Keratinocyte (primary cell): ENCODE measurements around the gene CHN2. TPM values are rescaled to one million over a fixed set of nuclear protein-coding genes. Genes with fewer than 3 reads are reported as not detected.

Experiments
- DNase-seq: peaks from one replicate; pipeline ENCODE4 v3.0.0-alpha.2; 2011; ENCODE audit warnings: low read depth, missing footprints, low spot score
- FAIRE-seq: peaks from 2 replicates; lab custom pipeline; 2011; peaks lifted over from hg19 to GRCh38; lab: Jason Lieb, UNC
- H2AFZ ChIP-seq: 2 replicates; pipeline ENCODE4 v1.6.0; 2012; ENCODE audit warnings: low read length, control low read depth, inconsistent platforms; ENCODE audit not compliant: control insufficient read depth
- H3K27ac ChIP-seq: 2 replicates; pipeline ENCODE4 v1.5.1; 2011; ENCODE audit warnings: low read length; ENCODE audit not compliant: control insufficient read depth, insufficient read depth
- H3K27me3 ChIP-seq: 3 replicates; pipeline ENCODE4 v1.6.0; 2011; ENCODE audit warnings: low read length; ENCODE audit not compliant: control insufficient read depth, insufficient read depth; ENCODE audit errors: extremely low read depth
- H3K36me3 ChIP-seq, 2 experiments: 2 replicates in 1 of 2; 3 replicates in 1 of 2; pipeline ENCODE4 v1.5.1; 2011; ENCODE audit warnings: low read length in 2 of 2, mild to moderate bottlenecking in 1 of 2; ENCODE audit not compliant: control insufficient read depth in 2 of 2, insufficient read depth in 2 of 2; ENCODE audit errors: extremely low read depth in 1 of 2
- H3K4me1 ChIP-seq: 3 replicates; pipeline ENCODE4 v1.5.1; 2011; ENCODE audit warnings: low read length; ENCODE audit not compliant: control insufficient read depth, insufficient read depth; ENCODE audit errors: extremely low read depth
- H3K4me2 ChIP-seq: 3 replicates; pipeline ENCODE4 v1.6.0; 2011; ENCODE audit warnings: low read depth, low read length; ENCODE audit not compliant: control insufficient read depth, insufficient read depth; ENCODE audit errors: extremely low read depth
- H3K4me3 ChIP-seq, 3 experiments: fragments of 200-600 bp in 1 of 3; sonication (generic) in 1 of 3; 2 replicates in 2 of 3; 3 replicates in 1 of 3; pipeline ENCODE4 v1.5.1; 2011 to 2016; ENCODE audit warnings: low read length in 3 of 3, mild to moderate bottlenecking in 3 of 3, control low read depth in 2 of 3, inconsistent platforms in 1 of 3, low read depth in 1 of 3, mixed read lengths in 1 of 3, mixed run types in 1 of 3, moderate library complexity in 1 of 3; ENCODE audit not compliant: control insufficient read depth in 2 of 3, insufficient read depth in 2 of 3; ENCODE audit errors: extremely low read depth in 1 of 3
- H3K79me2 ChIP-seq: 2 replicates; pipeline ENCODE4 v1.6.0; 2012; ENCODE audit warnings: low read length; ENCODE audit not compliant: control insufficient read depth, insufficient read depth
- H3K9ac ChIP-seq: 3 replicates; pipeline ENCODE4 v1.6.0; 2011; ENCODE audit warnings: low read length; ENCODE audit not compliant: control insufficient read depth, insufficient read depth; ENCODE audit errors: extremely low read depth
- H3K9me1 ChIP-seq: 3 replicates; pipeline ENCODE4 v1.6.0; 2011; ENCODE audit warnings: low read length; ENCODE audit not compliant: control insufficient read depth, insufficient read depth; ENCODE audit errors: extremely low read depth
- H3K9me3 ChIP-seq: 2 replicates; pipeline ENCODE4 v1.5.1; 2012; ENCODE audit warnings: low read depth, low read length; ENCODE audit not compliant: control insufficient read depth
- H4K20me1 ChIP-seq: 3 replicates; pipeline ENCODE4 v1.6.0; 2011; ENCODE audit warnings: low read length; ENCODE audit not compliant: control insufficient read depth, insufficient read depth; ENCODE audit errors: extremely low read depth
- CTCF ChIP-seq, 3 experiments: IDR thresholded peaks in 1 of 3; conservative IDR thresholded peaks in 1 of 3; optimal IDR thresholded peaks in 1 of 3; 2 replicates in 2 of 3; 3 replicates in 1 of 3; pipeline versions ENCODE3 to v1.5.1; 2011; ENCODE audit warnings: low read length in 3 of 3, mild to moderate bottlenecking in 3 of 3, moderate library complexity in 2 of 3, control low read depth in 1 of 3, inconsistent platforms in 1 of 3; ENCODE audit not compliant: insufficient read depth in 2 of 3; ENCODE audit errors: extremely low read depth in 1 of 3
- EZH2 ChIP-seq: IDR thresholded peaks from one replicate; pipeline ENCODE4 v1.6.1; 2012; ENCODE audit warnings: inconsistent platforms, mild to moderate bottlenecking, low read length, moderate library complexity
- dilution Hi-C: fragments of 300-500 bp; cut with MboI; formaldehyde crosslinking; loops from one replicate; pipeline ENCODE4 v1.7.0; 2020; ENCODE audit warnings: low sequenced_read_pairs; ENCODE audit not compliant: extremely low pct_ligation_motif_present
- polyA plus RNA-seq, 5 experiments: library from polyadenylated mRNA; depleted of rRNA in 3 of 5; stranded (reverse) in 3 of 5; stranded (forward) in 1 of 5; unstranded in 1 of 5; fragments of >200 nt; gene quantifications; 1 replicate in 1 of 5; 2 replicates in 3 of 5; 3 replicates in 1 of 5; pipeline versions ENCODE4 v1.2.1 to v1.2.3, GENCODE V29; 2011 to 2012; ENCODE audit warnings: missing spikeins in 2 of 5, low read depth in 1 of 5, low replicate concordance in 1 of 5

Gene CHN2
- polyA plus RNA-seq, 1 donor (not counting 4 experiments of a cell fraction or from before 2014, with no cell fraction given): 1.8 TPM

GRCh38 chr7:29362380-29362779 lies 167.8 kb downstream of the CHN2 start:
- H2AFZ ChIP-seq: no peak overlapping the region
- FAIRE-seq (no peak), DNase-seq (no peak)
- TF ChIP-seq CTCF (optimal IDR thresholded peaks at IDR 0.05 in 1 of 3, IDR thresholded peaks at IDR 0.05 in 1 of 3, conservative IDR thresholded peaks at IDR 0.05 in 1 of 3; ENCODE audit: extremely low read depth in 1 of 3, insufficient read depth in 2 of 3, low read length in 3 of 3) (no peak), EZH2 (no peak)
- dilution Hi-C loops: no loop called here
- H3K36me3 ChIP-seq: no peaks in the 10 kb centered on the region
- no peak overlapping the region for H3K4me3 ChIP-seq
- peaks cover 9% of the 10 kb centered on the region for H3K4me1 ChIP-seq
- no peaks in the 10 kb centered on the region for H3K9me3 ChIP-seq
- H4K20me1 ChIP-seq: no peaks in the 10 kb centered on the region
- no peak overlapping the region for H3K4me2 ChIP-seq
- no peaks in the 10 kb centered on the region for H3K79me2 ChIP-seq
- no peak overlapping the region for H3K9ac ChIP-seq
- no peaks in the 10 kb centered on the region for H3K9me1 ChIP-seq
- H3K27ac ChIP-seq: no peak overlapping the region
- no peaks in the 10 kb centered on the region for H3K27me3 ChIP-seq

- Histone ChIP-seq H4K20me1 (no peaks in the 10 kb centered on the region), H2AFZ (no peak overlapping the region), H3K9me1 (no peaks in the 10 kb centered on the region), H3K9ac (no peak overlapping the region), H3K4me1 (peaks cover 9% of the 10 kb centered on the region), H3K27me3 (no peaks in the 10 kb centered on the region), H3K9me3 (no peaks in the 10 kb centered on the region), H3K79me2 (no peaks in the 10 kb centered on the region), H3K36me3 (no peaks in the 10 kb centered on the region), H3K4me3 (no peak overlapping the region), H3K4me2 (peak overlapping the region; percentile 19), H3K27ac (no peak overlapping the region)
- dilution Hi-C loops: no loop called here
- no peak for TF ChIP-seq CTCF (optimal IDR thresholded peaks at IDR 0.05 in 1 of 3, IDR thresholded peaks at IDR 0.05 in 1 of 3, conservative IDR thresholded peaks at IDR 0.05 in 1 of 3; ENCODE audit: extremely low read depth in 1 of 3, insufficient read depth in 2 of 3, low read length in 3 of 3)
- no peak for TF ChIP-seq EZH2
- FAIRE-seq: peak; percentile 90
- no peak for DNase-seq
Observed at GRCh38 chr7:29363636-29364425, 169.3 kb downstream of the CHN2 start.
